B cell (primary cell): ENCODE results near the gene FAF2.

Experiments used
- CTCF ChIP-seq: fragments of 200-600 bp; IDR thresholded peaks from one replicate; pipeline ENCODE4 v1.8.0; 2022; ENCODE audit warnings: antibody characterized with exemption, mild to moderate bottlenecking
- EZH2 ChIP-seq: IDR thresholded peaks from 2 replicates; pipeline ENCODE4 v1.6.1; 2012; ENCODE audit warnings: borderline replicate concordance, low read depth, mild to moderate bottlenecking, moderate library complexity, low read length; ENCODE audit not compliant: insufficient read depth, poor library complexity, severe bottlenecking

- TF ChIP-seq EZH2 (no peak), CTCF (no peak)
Measured at GRCh38 chr5:176533894-176534611, 85.9 kb downstream of the FAF2 start.
